ENCODE results near the gene TPK1. TPM values are rescaled to one million over a fixed set of nuclear protein-coding genes. Genes with fewer than 3 reads are reported as not detected.
A peak's percentile ranks its signal among the peaks of the same experiment; 100 is the strongest.

TPK1 gene
- total RNA-seq, 2 donors from 2014 or later: 20.3 to 21.7 TPM

DNA sequence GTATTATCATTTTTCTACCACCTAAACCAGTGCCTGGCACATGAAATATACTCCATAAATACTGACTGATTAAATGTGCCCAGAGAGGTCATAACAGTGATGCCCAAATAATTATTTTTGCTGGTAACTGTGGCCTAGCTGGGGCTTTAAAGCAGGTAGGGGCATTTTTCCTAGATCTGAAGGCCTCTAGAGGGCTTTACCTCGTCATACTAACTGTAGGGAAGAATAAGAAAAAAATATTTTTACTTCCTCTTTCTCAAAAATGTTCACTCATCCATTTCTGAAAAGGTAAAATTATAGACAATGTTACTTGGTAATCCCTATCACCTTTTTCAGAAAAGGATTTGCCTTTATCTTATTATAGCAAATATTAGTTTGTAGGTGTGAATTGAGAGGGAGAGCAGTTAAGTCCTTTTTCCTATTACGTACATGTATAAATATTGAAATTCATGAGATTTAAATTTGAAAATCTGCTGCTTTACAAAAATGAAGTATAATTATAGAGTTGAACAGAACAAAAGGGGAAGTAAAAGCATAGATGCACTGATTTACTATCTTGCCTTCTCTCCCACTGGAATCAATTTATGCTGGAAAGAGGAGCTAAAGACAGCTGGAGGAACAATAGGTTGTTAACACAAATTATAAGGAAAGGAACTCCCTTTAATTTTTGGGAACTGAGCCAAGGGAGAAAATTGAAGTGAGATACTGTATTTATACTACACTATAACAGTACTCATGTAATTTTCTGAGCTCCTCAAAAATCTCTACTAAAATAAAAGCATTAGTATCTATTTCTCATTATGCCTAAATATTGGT is 360.8 kb downstream of the TPK1 start:
- no peaks in the 10 kb centered on the region for H3K27me3 Mint-ChIP-seq
- ATAC-seq (no peak), DNase-seq (no peak)
- H3K4me3 Mint-ChIP-seq: no peak overlapping the region
- no peaks in the 10 kb centered on the region for H3K9me3 ChIP-seq (ENCODE audit: control insufficient read depth, low read length, poor library complexity, severe bottlenecking)
- H3K36me3 Mint-ChIP-seq (ENCODE audit: low read depth): no peaks in the 10 kb centered on the region
- H3K27ac Mint-ChIP-seq: no peak overlapping the region
- H3K4me1 Mint-ChIP-seq: no peaks in the 10 kb centered on the region

DNA sequence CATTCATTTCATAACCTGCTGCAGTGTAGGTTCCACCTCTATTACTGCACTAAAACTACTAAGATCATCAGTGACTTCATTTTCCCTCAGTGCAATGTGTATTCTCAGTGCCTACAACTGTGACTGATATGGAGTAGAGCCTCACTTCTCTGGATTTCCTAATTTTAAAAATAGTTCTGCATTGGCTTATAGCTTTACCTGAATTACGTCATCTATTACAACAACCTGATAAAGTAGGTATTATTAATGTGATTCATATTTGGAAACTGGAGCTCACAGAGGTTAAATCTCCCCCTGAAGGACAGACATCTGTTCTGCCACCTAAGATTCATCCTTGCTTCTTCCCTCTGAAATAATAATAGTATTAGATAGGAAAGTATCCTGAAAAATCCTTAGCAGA is 361.5 kb downstream of the TPK1 start:
- H3K27ac Mint-ChIP-seq: no peak overlapping the region
- no peaks in the 10 kb centered on the region for H3K4me1 Mint-ChIP-seq
- no peaks in the 10 kb centered on the region for H3K36me3 Mint-ChIP-seq (ENCODE audit: low read depth)
- H3K4me3 Mint-ChIP-seq: no peak overlapping the region
- no peaks in the 10 kb centered on the region for H3K9me3 ChIP-seq (ENCODE audit: control insufficient read depth, low read length, poor library complexity, severe bottlenecking)
- no peak for DNase-seq
- ATAC-seq: no peak
- H3K27me3 Mint-ChIP-seq: no peaks in the 10 kb centered on the region

DNA sequence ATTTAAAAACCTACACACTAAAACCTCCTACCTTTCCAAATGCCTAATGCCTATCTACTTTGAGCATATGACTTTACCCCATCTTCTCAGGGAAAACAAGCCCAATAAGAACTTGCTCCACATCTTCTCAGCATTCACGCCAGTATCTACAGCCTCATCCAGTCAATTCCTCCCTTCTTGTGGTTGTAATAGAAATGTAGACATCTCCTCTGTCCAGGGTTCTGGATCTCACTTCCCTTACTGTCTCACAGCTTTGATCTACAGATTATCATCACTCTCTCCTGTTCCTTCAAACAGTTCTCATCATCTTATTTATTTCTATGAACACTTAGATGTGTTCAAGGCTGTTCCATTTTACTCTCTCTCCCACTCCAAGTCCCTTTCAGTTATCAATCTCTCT is 361.9 kb downstream of the TPK1 start:
- Mint-ChIP-seq H3K4me3 (no peak overlapping the region), H3K4me1 (no peaks in the 10 kb centered on the region), H3K27ac (no peak overlapping the region), H3K36me3 (ENCODE audit: low read depth) (no peaks in the 10 kb centered on the region), H3K27me3 (no peaks in the 10 kb centered on the region)
- no peaks in the 10 kb centered on the region for H3K9me3 ChIP-seq (ENCODE audit: control insufficient read depth, low read length, poor library complexity, severe bottlenecking)
- DNase-seq (no peak), ATAC-seq (no peak)

DNA sequence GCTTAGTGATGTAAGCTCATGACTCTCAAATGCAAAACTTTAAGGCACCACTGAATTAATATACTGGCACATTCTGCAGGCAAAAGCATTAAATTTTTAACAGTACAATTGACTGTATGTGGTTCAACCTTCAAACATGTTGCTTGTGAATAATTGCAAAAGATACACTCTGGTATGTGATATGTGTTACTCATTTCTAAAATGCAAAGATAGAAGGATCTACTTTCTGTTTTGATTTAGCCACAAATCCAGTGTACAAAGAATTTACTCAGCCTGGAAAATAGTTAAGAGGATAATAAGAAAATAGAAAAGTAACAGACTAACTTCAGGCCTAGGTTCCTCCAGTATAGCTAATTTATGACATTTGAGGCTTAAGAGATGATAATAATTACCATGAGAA is 365.8 kb downstream of the TPK1 start:
- H3K36me3 Mint-ChIP-seq (ENCODE audit: low read depth): no peaks in the 10 kb centered on the region
- DNase-seq (no peak), ATAC-seq (no peak)
- no peaks in the 10 kb centered on the region for H3K27me3 Mint-ChIP-seq
- H3K4me3 Mint-ChIP-seq: no peak overlapping the region
- H3K27ac Mint-ChIP-seq: no peak overlapping the region
- H3K9me3 ChIP-seq (ENCODE audit: control insufficient read depth, low read length, poor library complexity, severe bottlenecking): no peaks in the 10 kb centered on the region
- H3K4me1 Mint-ChIP-seq: no peaks in the 10 kb centered on the region

DNA sequence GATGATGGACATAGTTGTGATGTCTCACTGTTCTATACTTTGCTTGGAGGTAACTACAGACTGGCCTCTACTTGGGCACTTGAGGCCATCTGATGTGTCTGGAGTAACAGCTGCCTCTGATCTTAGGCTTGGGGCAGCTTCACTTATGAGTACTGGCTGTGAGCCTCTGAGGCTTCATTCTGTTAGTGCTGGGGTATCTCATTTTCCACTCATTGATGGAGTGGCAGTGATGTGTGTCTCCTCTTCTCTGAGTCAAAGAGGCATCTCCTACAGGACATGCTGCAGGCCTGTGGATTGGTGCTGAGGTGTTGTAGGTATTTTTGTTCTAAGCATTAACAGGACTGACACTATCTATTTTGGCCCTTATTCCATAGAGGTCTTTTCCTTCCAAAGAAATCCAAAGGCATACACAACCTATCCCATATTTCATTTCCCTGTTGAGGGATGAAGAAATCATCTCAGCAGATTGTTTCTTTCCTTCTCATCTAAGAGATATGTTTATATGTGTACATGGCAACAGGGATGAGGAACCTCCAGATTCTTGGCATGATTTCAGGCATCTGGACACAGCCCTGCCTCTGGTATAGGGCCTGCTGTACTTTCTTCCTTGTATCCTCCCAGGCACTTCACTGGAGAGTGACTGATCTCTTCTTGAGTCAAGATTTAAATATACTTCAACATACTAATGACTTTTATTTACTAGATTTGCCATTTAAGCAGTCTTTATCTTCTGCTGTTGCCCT is 366.7 kb downstream of the TPK1 start:
- H3K9me3 ChIP-seq (ENCODE audit: control insufficient read depth, low read length, poor library complexity, severe bottlenecking): no peaks in the 10 kb centered on the region
- no peak overlapping the region for H3K27ac Mint-ChIP-seq
- ATAC-seq (no peak), DNase-seq (no peak)
- H3K27me3 Mint-ChIP-seq: no peaks in the 10 kb centered on the region
- H3K4me1 Mint-ChIP-seq: no peaks in the 10 kb centered on the region
- no peaks in the 10 kb centered on the region for H3K36me3 Mint-ChIP-seq (ENCODE audit: low read depth)
- no peak overlapping the region for H3K4me3 Mint-ChIP-seq

DNA sequence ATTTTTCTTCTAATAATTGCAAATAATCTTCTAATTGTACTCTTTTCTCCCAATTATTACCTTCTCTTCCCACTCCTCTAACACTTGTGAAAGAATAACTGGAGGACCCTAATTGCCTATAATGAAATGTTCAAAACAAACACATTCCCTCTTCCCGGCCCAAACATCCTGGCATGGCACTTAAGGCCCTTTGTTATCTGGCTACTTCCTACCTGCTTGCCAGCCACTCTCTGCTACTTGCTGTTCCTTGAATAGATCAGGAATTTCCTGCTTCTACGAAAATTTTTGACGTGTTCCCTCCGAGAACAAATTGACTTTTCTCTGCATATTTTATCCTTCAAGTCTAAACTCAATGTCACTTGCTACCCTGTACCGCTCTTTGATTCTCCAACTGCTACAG is 376.2 kb downstream of the TPK1 start:
- Mint-ChIP-seq H3K36me3 (ENCODE audit: low read depth) (no peaks in the 10 kb centered on the region), H3K4me1 (no peaks in the 10 kb centered on the region), H3K27ac (no peak overlapping the region), H3K4me3 (no peak overlapping the region), H3K27me3 (no peaks in the 10 kb centered on the region)
- no peak for DNase-seq
- no peak for ATAC-seq
- H3K9me3 ChIP-seq (ENCODE audit: control insufficient read depth, low read length, poor library complexity, severe bottlenecking): no peaks in the 10 kb centered on the region

DNA sequence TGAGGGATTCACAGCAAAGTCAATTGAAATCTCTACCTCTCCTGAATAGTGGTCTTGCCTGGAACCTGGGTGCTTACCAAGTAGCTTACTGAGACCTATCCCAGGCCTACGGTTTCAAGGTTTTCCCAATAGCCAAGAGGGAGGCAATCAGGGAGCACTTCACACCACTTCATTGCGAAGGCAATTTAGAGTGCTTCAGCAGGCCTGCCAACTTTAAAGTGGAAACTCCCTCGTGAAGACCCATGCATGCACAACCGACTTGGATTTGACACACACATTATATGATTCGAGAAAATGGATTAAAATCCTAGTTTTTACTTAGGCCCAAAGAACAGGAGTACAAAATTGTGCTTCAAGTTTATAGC is 380.8 kb downstream of the TPK1 start:
- no peak overlapping the region for H3K27ac Mint-ChIP-seq
- no peaks in the 10 kb centered on the region for H3K36me3 Mint-ChIP-seq (ENCODE audit: low read depth)
- DNase-seq: no peak
- no peak for ATAC-seq
- no peaks in the 10 kb centered on the region for H3K27me3 Mint-ChIP-seq
- H3K9me3 ChIP-seq (ENCODE audit: control insufficient read depth, low read length, poor library complexity, severe bottlenecking): peaks cover 5% of the 10 kb centered on the region
- no peak overlapping the region for H3K4me3 Mint-ChIP-seq
- H3K4me1 Mint-ChIP-seq: no peaks in the 10 kb centered on the region

DNA sequence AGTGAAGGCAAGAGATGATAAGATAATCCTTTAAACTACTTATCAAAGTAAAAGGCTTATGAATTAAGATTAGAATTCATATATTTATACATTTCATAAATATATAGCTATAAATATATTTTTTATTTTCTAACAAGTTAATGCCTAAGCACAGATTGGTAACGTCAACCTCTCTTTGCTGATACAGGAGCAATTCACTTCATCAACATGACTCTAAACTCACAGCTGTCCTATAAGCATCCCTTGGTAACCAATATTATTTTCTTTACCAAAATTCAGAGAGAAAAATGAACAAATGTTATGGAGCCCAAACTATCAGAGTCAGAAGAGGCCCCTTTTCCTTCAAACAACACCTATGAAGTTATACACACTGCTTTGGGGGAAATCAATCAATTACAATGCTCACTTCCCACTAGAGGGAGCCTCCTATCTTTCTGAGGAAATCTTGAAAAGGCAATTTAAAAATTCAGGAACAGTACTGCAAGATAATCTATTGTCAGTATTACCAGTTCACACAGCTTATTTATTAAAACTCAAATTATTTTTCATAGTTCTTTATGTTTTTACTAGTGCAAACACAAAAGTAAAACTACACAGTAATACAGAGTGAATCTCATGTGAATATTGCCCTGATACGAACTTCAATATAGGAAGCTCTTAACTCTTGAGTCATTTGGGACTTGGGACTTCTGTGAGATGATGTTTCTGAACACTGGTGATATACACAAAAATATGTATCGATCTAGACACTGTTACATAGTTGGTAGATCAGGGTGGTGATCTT is 381.4 kb downstream of the TPK1 start:
- no peaks in the 10 kb centered on the region for H3K27me3 Mint-ChIP-seq
- ATAC-seq: no peak
- no peak for DNase-seq

DNA sequence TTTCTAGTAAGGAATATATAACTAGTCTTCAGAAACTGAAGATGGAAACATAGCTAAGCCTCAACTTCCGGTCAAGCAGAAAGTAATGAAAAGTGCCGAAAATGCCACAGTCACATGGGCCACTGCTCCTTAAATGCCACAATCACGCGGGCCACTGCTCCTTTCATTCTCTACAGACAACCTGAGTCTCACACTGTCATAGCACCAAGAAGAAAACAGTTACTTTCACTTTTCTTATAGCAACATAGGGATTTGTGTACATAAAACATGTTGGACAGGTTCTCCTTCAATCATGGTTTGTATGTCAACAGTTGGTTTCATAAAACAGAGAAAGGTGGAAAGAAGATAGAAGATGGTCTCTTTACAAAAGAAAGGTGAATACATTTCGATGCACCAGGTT is 383.8 kb downstream of the TPK1 start:
- Mint-ChIP-seq H3K4me1 (no peaks in the 10 kb centered on the region), H3K4me3 (no peak overlapping the region), H3K27ac (no peak overlapping the region), H3K36me3 (ENCODE audit: low read depth) (peaks cover 3% of the 10 kb centered on the region), H3K27me3 (no peaks in the 10 kb centered on the region)
- DNase-seq: no peak
- H3K9me3 ChIP-seq (ENCODE audit: control insufficient read depth, low read length, poor library complexity, severe bottlenecking): peaks cover 5% of the 10 kb centered on the region
- no peak for ATAC-seq

More for the DNA sequence above, 381.4 kb downstream of the TPK1 start:
- H3K4me3 Mint-ChIP-seq: no peak overlapping the region
- no peaks in the 10 kb centered on the region for H3K4me1 Mint-ChIP-seq
- H3K36me3 Mint-ChIP-seq (ENCODE audit: low read depth): no peaks in the 10 kb centered on the region
- no peak overlapping the region for H3K27ac Mint-ChIP-seq
- peaks cover 5% of the 10 kb centered on the region for H3K9me3 ChIP-seq (ENCODE audit: control insufficient read depth, low read length, poor library complexity, severe bottlenecking)

DNA sequence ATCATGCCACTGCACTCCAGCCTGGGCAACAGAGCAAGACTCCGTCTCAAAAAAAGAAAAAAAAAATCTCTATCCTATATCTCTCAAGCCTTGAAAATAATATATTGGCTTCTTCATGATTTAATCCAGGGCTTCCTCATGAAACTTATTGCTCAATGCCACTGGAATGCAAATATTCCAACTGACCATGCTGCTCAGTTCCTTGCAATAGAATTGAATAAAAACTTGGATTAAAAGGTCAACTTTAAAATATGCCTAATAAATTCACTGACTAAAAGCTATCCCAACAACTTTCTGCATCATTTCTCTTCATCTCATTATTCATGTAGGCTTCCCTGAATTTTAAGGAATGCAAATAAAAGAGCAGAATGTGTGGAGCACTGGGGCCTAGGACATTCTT is 390.3 kb downstream of the TPK1 start:
- Mint-ChIP-seq H3K36me3 (ENCODE audit: low read depth) (peaks cover 3% of the 10 kb centered on the region), H3K27me3 (no peaks in the 10 kb centered on the region), H3K27ac (no peak overlapping the region), H3K4me3 (no peak overlapping the region), H3K4me1 (no peaks in the 10 kb centered on the region)
- no peak for ATAC-seq
- no peaks in the 10 kb centered on the region for H3K9me3 ChIP-seq (ENCODE audit: control insufficient read depth, low read length, poor library complexity, severe bottlenecking)
- no peak for DNase-seq

DNA sequence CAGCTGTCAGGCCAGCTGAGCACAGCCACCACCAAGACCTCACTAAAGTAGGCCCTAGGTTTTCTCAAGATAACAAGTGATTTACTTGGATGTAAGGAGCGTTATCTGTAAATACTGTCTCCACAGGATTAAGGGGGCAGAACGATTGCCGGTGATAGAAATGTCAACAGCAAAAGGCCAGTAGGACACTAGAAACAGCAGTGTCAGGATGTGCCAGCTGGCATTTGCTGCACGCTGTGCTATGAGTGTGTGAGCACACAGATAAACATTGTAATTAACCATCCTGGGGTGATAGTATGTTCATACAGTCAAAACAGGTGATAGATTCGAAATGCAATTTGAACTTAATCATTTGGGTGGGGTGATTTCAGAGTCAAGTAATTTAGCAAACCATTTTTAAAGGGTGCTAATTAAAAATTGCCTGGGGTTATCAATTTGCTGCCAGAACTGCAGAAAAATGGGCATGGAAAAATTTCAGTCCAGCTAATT is 396.1 kb downstream of the TPK1 start:
- ATAC-seq (no peak), DNase-seq (no peak)
- Mint-ChIP-seq H3K27me3 (peaks cover under 1% of the 10 kb centered on the region), H3K4me3 (no peak overlapping the region), H3K4me1 (no peaks in the 10 kb centered on the region), H3K27ac (no peak overlapping the region), H3K36me3 (ENCODE audit: low read depth) (no peaks in the 10 kb centered on the region)
- no peaks in the 10 kb centered on the region for H3K9me3 ChIP-seq (ENCODE audit: control insufficient read depth, low read length, poor library complexity, severe bottlenecking)

DNA sequence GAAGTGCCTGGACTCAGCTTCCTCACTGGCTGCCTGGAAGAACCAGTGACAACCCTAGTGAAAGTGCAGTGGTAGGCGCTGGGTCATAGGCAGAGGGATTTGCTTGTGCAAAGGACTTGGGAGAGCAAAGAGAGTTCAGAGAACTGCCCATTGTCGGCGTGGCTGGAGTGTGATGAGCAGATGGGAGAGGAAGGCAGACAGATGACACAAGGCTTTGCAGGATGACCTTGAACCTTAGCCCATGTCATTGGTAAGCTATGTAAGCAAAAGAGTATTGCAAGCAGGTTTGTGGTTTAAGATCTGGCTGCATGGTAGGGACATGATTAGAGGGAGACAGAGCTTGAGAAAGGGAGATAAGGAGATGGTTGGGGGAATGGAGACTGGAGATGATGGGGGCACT is 397.1 kb downstream of the TPK1 start:
- no peaks in the 10 kb centered on the region for H3K9me3 ChIP-seq (ENCODE audit: control insufficient read depth, low read length, poor library complexity, severe bottlenecking)
- ATAC-seq (no peak), DNase-seq (no peak)
- no peaks in the 10 kb centered on the region for H3K36me3 Mint-ChIP-seq (ENCODE audit: low read depth)
- peak overlapping the region; percentile 52 for H3K4me3 Mint-ChIP-seq
- peaks cover 10% of the 10 kb centered on the region for H3K27me3 Mint-ChIP-seq
- H3K27ac Mint-ChIP-seq: no peak overlapping the region
- no peaks in the 10 kb centered on the region for H3K4me1 Mint-ChIP-seq
